ENCODE data around the gene GAR1.

GAR1 gene

DNA sequence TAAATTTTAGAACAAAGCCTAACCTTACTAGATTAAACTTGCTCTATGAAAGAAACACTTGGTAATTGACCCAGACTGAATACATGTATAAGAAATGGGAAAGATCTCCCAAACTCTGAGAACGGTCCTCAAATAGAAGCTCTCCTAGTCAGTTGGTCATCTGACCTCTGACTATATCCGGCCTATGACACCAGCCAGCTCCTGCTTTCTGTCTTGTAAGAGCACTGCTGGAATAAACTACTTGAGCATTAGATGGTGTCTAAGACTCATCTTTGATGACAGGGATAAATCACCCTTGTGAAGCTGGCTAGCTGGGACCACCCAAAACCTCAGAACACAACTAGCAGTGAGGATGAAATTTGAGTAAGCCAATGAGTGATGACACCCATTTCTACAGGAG, 56.5 kb downstream of the GAR1 start:
- Mint-ChIP-seq H3K27me3 (no peaks in the 10 kb centered on the region), H3K36me3 (peaks cover 2% of the 10 kb centered on the region), H3K27ac (no peak overlapping the region), H3K4me1 (no peaks in the 10 kb centered on the region), H3K9me3 (no peaks in the 10 kb centered on the region), H3K4me3 (no peak overlapping the region)

- no peak overlapping the region for H3K4me3 Mint-ChIP-seq
- no peaks in the 10 kb centered on the region for H3K9me3 Mint-ChIP-seq
- H3K36me3 Mint-ChIP-seq, result peaks cover 2% of the 10 kb centered on the region
- peaks cover 1% of the 10 kb centered on the region for H3K27me3 Mint-ChIP-seq
- peak overlapping the region; percentile 41 for H3K27ac Mint-ChIP-seq
- H3K4me1 Mint-ChIP-seq, result no peaks in the 10 kb centered on the region
Measured at GRCh38 chr4:109872950-109873656, 57.5 kb downstream of the GAR1 start.

GRCh38 chr4:109873791-109874514, 58.4 kb downstream of the GAR1 start:
- peaks cover 2% of the 10 kb centered on the region for H3K36me3 Mint-ChIP-seq
- H3K4me3 Mint-ChIP-seq, result no peak overlapping the region
- no peaks in the 10 kb centered on the region for H3K9me3 Mint-ChIP-seq
- peaks cover 1% of the 10 kb centered on the region for H3K27me3 Mint-ChIP-seq
- H3K4me1 Mint-ChIP-seq, result no peaks in the 10 kb centered on the region
- no peak overlapping the region for H3K27ac Mint-ChIP-seq

Measured in activated naive CD4-positive, alpha-beta T cell treated with anti-CD3 and anti-CD28 coated beads, Interleukin-2, amount 50 U/mL, for 24 hours (primary cell).